ENCODE data around the gene CLUH. TPM values are rescaled to one million over a fixed set of nuclear protein-coding genes. Genes with fewer than 3 reads are reported as not detected.

Gene CLUH
- total RNA-seq, 1 experiment from 2014 or later: 44.7 TPM

- 0 out of 2 replicates have a peak, but pooled peaks cover 7% of the 10 kb centered on the region for H3K27me3 ChIP-seq
- no peaks in the 10 kb centered on the region for H3K36me3 ChIP-seq
- H3K4me3 ChIP-seq: no peak overlapping the region
- H3K9me3 ChIP-seq: no peaks in the 10 kb centered on the region
- peak; percentile 28 for DNase-seq
Observed at GRCh38 chr17:2724784-2725164, 13.2 kb upstream of the CLUH start.

- H3K36me3 ChIP-seq: no peaks in the 10 kb centered on the region
- DNase-seq: no peak
- H3K27me3 ChIP-seq: 0 out of 2 replicates have a peak, but pooled peaks cover 7% of the 10 kb centered on the region
- H3K9me3 ChIP-seq: no peaks in the 10 kb centered on the region
- no peak overlapping the region for H3K4me3 ChIP-seq
Observed at GRCh38 chr17:2723997-2724783, 12.6 kb upstream of the CLUH start.

DNA sequence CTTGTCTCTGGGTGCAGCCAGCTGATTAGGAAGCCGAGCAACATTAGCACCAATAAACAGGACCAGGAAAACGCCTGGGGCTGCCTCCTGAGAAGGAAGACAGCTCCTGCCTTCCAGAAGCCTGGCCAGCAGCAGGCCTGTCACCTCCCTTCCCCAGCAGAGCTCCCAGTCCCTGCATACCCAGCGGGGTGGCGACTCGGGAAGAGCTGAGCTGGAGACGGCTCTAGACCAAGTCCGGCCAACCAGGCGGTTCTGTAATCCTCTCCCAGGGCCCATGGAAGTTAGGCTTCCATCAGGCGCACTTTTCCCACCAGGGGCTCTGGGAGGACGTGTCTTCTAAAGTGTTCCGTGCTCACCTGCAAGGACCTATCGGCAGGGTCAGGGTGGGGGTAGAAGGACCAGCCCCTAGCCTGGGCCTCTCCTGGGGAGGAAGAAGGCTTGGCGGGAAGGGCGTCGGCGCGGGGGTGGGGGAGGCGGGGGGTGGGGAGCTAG lies 12.0 kb upstream of the CLUH start:
- Histone ChIP-seq H3K27me3 (0 out of 2 replicates have a peak, but pooled peaks cover 7% of the 10 kb centered on the region), H3K9me3 (no peaks in the 10 kb centered on the region), H3K4me3 (no peak overlapping the region), H3K36me3 (no peaks in the 10 kb centered on the region)
- DNase-seq: no peak

DNA sequence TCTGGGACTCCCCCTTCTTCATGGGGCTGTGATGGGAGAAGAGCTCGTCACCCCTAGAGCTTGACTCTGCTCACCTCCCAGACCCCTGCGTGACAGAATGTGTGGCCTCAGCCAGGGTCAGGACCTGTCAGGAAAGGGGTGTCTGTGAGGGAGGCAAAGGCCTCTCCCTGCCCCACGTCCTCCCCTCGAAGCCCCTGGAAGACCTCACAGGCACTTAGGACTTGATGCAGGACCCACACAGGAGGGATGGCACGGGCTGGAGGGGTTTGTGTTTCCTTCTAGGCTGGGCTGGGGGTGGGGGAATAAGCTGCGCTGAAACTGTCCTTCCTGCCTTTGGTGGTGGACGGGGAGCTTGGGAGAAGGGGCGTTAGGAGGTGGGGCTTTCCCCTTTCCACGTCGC lies 11.0 kb upstream of the CLUH start:
- H3K9me3 ChIP-seq: no peaks in the 10 kb centered on the region
- no peak for DNase-seq
- H3K36me3 ChIP-seq: no peaks in the 10 kb centered on the region
- H3K4me3 ChIP-seq: no peak overlapping the region
- 0 out of 2 replicates have a peak, but pooled peaks cover 7% of the 10 kb centered on the region for H3K27me3 ChIP-seq

- 0 out of 2 replicates have a peak, but pooled peaks cover 7% of the 10 kb centered on the region for H3K27me3 ChIP-seq
- DNase-seq: no peak
- no peaks in the 10 kb centered on the region for H3K36me3 ChIP-seq
- no peak overlapping the region for H3K4me3 ChIP-seq
- H3K9me3 ChIP-seq: no peaks in the 10 kb centered on the region
Observed at GRCh38 chr17:2721603-2722002, 10.0 kb upstream of the CLUH start.

- Histone ChIP-seq H3K36me3 (no peaks in the 10 kb centered on the region), H3K9me3 (no peaks in the 10 kb centered on the region), H3K27me3 (0 out of 2 replicates have a peak, but pooled peaks cover under 1% of the 10 kb centered on the region), H3K4me3 (no peak overlapping the region)
- no peak for DNase-seq
Observed at GRCh38 chr17:2719861-2720260, 8.3 kb upstream of the CLUH start.

DNA sequence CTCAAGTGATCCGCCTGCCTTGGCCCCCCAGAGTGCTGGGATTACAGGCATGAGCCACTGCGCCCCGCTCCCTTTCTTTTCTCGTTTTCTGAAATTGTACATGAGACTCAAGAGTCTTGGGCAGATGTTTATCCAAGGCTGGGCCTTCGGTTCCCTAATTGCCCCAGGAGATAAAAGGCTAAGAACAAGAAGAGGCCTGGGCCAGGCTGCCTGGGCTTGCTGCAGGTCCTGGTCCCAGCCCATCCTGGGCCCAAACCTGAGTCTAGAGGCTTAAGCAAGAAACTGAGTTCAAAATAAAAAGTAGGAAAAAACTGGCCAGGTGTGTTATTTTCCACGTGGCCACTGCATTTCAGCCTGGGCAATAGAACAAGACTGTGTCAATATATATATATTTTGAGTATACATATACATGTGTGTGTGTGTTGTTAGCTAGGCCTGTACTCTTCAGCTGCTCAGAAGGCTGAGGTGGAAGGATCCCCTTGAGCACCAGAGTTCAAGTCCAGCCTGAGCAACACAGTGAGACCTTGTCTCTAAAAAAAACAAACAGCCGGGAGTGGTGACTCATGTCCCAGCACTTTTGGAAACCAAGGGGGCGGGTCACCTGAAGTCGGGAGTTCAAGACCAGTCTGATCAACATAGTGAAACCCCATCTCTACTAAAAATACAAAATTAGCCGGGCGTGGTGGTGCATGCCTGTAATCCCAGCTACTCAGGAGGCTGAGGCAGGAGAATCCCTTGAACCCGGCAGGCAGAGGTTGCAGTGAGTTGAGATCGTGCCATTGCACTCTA lies 6.8 kb upstream of the CLUH start:
- DNase-seq: no peak
- no peaks in the 10 kb centered on the region for H3K36me3 ChIP-seq

DNA sequence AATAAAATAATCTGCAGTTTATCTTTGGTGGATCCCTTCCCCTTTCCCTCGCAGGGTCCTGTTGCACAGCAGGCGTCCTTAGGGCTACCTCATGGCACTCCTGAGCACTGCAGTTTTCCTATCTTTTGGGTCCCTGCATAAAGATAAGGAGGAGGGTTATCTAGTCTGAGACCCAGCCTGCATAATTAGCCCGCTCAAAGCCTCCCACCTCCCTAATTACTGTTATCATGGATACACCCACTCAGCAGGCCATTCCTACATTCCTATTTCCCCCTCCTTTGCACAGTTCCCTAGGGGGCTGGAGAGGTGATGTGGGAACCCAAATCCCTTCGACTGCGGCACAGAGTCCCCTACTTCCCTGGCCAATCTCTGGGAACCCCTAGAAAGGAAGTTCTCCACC lies 5.1 kb upstream of the CLUH start:
- H3K4me3 ChIP-seq: no peak overlapping the region
- H3K36me3 ChIP-seq: no peaks in the 10 kb centered on the region
- H3K27me3 ChIP-seq: no peaks in the 10 kb centered on the region
- no peaks in the 10 kb centered on the region for H3K9me3 ChIP-seq
- no peak for DNase-seq

More for the DNA sequence above, 6.8 kb upstream of the CLUH start:
- Histone ChIP-seq H3K4me3 (no peak overlapping the region), H3K9me3 (no peaks in the 10 kb centered on the region), H3K27me3 (no peaks in the 10 kb centered on the region)

- H3K4me3 ChIP-seq: no peak overlapping the region
- no peaks in the 10 kb centered on the region for H3K27me3 ChIP-seq
- DNase-seq: no peak
- H3K9me3 ChIP-seq: no peaks in the 10 kb centered on the region
- H3K36me3 ChIP-seq: no peaks in the 10 kb centered on the region
Observed at GRCh38 chr17:2713881-2714280, 2.3 kb upstream of the CLUH start.

- DNase-seq: no peak
- no peaks in the 10 kb centered on the region for H3K36me3 ChIP-seq
Observed at GRCh38 chr17:2712300-2713043, 908 bp upstream of the CLUH start.

GRCh38 chr17:2710803-2711607 lies 559 bp downstream of the CLUH start:
- no peaks in the 10 kb centered on the region for H3K9me3 ChIP-seq
- no peak for DNase-seq
- no peaks in the 10 kb centered on the region for H3K36me3 ChIP-seq
- peak overlapping the region; percentile 65 for H3K4me3 ChIP-seq
- H3K27me3 ChIP-seq: no peaks in the 10 kb centered on the region

More at GRCh38 chr17:2712300-2713043, 908 bp upstream of the CLUH start:
- Histone ChIP-seq H3K4me3 (peak overlapping the region; percentile 65), H3K9me3 (no peaks in the 10 kb centered on the region), H3K27me3 (no peaks in the 10 kb centered on the region)

- DNase-seq: no peak
- no peaks in the 10 kb centered on the region for H3K36me3 ChIP-seq
- no peaks in the 10 kb centered on the region for H3K9me3 ChIP-seq
- H3K4me3 ChIP-seq: peak overlapping the region; percentile 65
- H3K27me3 ChIP-seq: no peaks in the 10 kb centered on the region
Observed at GRCh38 chr17:2710071-2710802, 1.3 kb downstream of the CLUH start.

DNA sequence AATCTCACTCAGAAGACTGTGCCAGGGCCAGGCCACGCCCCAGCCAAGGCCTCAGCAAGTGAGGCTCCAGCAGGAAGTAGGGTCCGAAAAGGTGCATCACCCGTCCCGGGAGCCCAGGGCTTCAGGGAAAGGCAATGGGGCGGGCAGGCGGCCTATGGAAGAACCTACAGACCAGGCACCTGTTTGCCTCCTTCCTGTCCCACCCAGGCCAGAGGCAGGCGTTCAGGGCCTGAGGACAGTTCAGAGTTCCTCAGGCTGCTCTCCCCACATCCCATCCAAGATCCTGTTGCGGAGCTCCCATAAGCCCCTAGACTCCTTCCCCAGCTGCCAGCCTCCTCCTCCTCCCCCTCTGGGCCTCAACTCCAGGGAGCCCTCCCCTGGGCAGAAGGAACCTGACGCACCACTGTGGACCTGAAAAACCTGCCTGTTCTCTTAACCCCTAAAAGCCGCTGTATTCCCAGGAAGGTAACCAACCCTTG lies 2.3 kb downstream of the CLUH start:
- no peaks in the 10 kb centered on the region for H3K27me3 ChIP-seq
- H3K4me3 ChIP-seq: peak overlapping the region; percentile 65
- H3K9me3 ChIP-seq: no peaks in the 10 kb centered on the region
- DNase-seq: peak; percentile 46
- no peaks in the 10 kb centered on the region for H3K36me3 ChIP-seq

DNA sequence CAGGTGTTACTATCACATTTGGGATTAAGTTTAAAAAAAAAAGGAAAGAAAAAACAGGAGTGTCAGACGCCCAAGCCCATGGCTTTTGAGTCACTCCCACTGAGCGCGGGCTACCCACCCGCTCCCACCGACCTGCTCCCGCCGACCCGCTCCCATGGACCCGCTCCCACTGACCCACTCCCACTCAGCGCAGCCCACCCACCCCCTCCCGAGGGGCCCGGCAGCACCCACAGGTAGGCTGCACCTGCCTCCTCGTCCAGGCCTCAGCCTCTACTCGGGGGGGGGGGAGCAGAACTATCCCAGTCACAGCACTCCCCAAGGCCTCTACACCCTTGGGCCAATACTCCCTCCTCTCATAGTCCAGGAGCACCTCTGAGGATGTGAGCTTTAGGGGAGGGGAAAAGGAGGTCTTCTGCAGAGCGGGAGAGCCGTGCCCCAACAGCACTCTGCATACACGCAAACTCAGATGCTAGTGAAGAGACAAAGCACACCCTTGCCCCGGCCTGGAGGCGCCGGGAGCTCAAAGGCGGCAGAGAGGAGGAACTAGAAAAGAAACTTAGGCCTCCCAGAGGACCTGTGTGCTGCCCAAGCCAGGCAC lies 2.9 kb downstream of the CLUH start:
- Histone ChIP-seq H3K4me3 (no peak overlapping the region), H3K9me3 (no peaks in the 10 kb centered on the region), H3K36me3 (no peaks in the 10 kb centered on the region), H3K27me3 (no peaks in the 10 kb centered on the region)
- DNase-seq: no peak

Data from MG63 (cell line).